ENCODE measurements around the gene WWOX. TPM values are rescaled to one million over a fixed set of nuclear protein-coding genes. Genes with fewer than 3 reads are reported as not detected.

The WWOX gene
- total RNA-seq, 1 experiment from 2014 or later, result 79.9 TPM

DNA sequence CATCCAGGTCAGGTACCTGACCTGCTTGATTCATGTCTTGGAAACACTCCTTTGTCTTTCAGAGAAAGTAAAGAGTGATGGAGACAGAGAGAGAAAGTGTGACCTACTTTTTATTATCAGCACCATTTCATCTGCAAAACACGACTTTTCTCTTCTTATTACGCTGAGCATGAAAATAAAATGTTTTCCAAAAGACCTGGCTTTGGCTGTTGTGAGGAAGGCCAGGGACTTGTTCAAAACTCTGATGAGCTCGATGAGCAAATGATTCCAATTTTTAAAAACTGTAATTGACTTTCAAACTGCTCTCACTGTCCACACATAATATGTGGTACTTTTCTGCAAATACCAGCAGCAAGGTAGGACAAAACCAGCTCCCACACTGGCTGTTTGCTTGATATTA, 821.2 kb downstream of the WWOX start:
- Histone ChIP-seq H3K36me3 (ENCODE audit: insufficient read depth, low read length, poor library complexity, severe bottlenecking) (no peaks in the 10 kb centered on the region), H3K4me1 (ENCODE audit: insufficient read depth, low read length, poor library complexity, severe bottlenecking) (no peaks in the 10 kb centered on the region), H3K4me3 (ENCODE audit: low read depth, low read length, poor library complexity, severe bottlenecking) (no peak overlapping the region), H3K9me3 (ENCODE audit: low read depth, low read length, poor library complexity, severe bottlenecking) (peaks cover 13% of the 10 kb centered on the region), H3K27ac (ENCODE audit: low read depth, low read length, poor library complexity, severe bottlenecking) (no peak overlapping the region), H3K27me3 (replicated peaks; ENCODE audit: insufficient read depth, low read depth, low read length, poor library complexity) (no peaks in the 10 kb centered on the region)
- BruUV-seq (replicated peaks), result no TSS peak
- ChIA-PET POLR2A (ENCODE audit: low non-redundant PET) (no interaction called here), CTCF (no interaction called here)
- DNase-seq (ENCODE audit: low spot score), result no peak
- intact Hi-C loops (cut with micrococcal nuclease; ENCODE audit: unreplicated experiment), result no loop called here
- TF ChIP-seq CTCF (conservative IDR thresholded peaks at IDR 0.05; ENCODE audit: low read depth, low read length), result no peak
- no peak for TF ChIP-seq EZH2 (IDR thresholded peaks at IDR 0.05; ENCODE audit: borderline replicate concordance, low read depth, low read length, poor library complexity, severe bottlenecking)

GRCh38 chr16:78925083-78925767, 825.8 kb downstream of the WWOX start:
- DNase-seq (ENCODE audit: low spot score), result peak; percentile 10
- CTCF ChIA-PET, result no interaction called here
- Histone ChIP-seq H3K27me3 (replicated peaks; ENCODE audit: insufficient read depth, low read depth, low read length, poor library complexity) (no peaks in the 10 kb centered on the region), H3K4me3 (ENCODE audit: low read depth, low read length, poor library complexity, severe bottlenecking) (no peak overlapping the region), H3K9me3 (ENCODE audit: low read depth, low read length, poor library complexity, severe bottlenecking) (peaks cover 14% of the 10 kb centered on the region), H3K4me1 (ENCODE audit: insufficient read depth, low read length, poor library complexity, severe bottlenecking) (no peaks in the 10 kb centered on the region), H3K27ac (ENCODE audit: low read depth, low read length, poor library complexity, severe bottlenecking) (no peak overlapping the region), H3K36me3 (ENCODE audit: insufficient read depth, low read length, poor library complexity, severe bottlenecking) (no peaks in the 10 kb centered on the region)
- BruUV-seq (replicated peaks), result no TSS peak
- TF ChIP-seq EZH2 (IDR thresholded peaks at IDR 0.05; ENCODE audit: borderline replicate concordance, low read depth, low read length, poor library complexity, severe bottlenecking) (no peak), CTCF (conservative IDR thresholded peaks at IDR 0.05; ENCODE audit: low read depth, low read length) (peak; percentile 55)
- intact Hi-C loops (cut with micrococcal nuclease; ENCODE audit: unreplicated experiment), result no loop called here
- POLR2A ChIA-PET (ENCODE audit: low non-redundant PET), result no interaction called here

DNA sequence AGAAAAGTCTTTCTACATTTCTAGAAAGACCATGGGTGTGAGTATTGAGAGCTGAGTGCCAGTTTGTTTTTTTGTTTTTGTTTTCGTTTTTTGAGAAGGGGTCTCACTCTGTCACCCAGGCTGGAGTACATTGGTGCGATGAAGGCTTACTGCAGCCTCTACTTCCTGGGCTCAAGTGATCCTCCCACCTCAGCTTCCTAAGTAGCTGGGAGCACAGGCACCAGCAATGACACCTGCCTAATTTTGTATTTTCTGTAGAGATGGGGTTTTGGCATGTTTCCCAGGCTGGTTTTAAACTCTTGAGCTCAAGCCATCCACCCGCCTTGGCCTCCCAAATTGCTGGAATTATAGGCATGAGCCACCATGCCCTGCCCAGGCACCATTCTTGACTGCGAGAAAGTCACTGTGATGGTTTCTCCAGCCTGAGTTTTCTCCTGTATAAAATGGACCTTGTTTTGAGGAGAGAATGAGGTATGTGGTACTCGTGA, 827.3 kb downstream of the WWOX start:
- Histone ChIP-seq H3K4me3 (ENCODE audit: low read depth, low read length, poor library complexity, severe bottlenecking) (no peak overlapping the region), H3K36me3 (ENCODE audit: insufficient read depth, low read length, poor library complexity, severe bottlenecking) (no peaks in the 10 kb centered on the region), H3K27me3 (replicated peaks; ENCODE audit: insufficient read depth, low read depth, low read length, poor library complexity) (no peaks in the 10 kb centered on the region), H3K4me1 (ENCODE audit: insufficient read depth, low read length, poor library complexity, severe bottlenecking) (peaks cover 4% of the 10 kb centered on the region), H3K9me3 (ENCODE audit: low read depth, low read length, poor library complexity, severe bottlenecking) (peaks cover 3% of the 10 kb centered on the region), H3K27ac (ENCODE audit: low read depth, low read length, poor library complexity, severe bottlenecking) (no peak overlapping the region)
- DNase-seq (ENCODE audit: low spot score), result no peak
- POLR2A ChIA-PET (ENCODE audit: low non-redundant PET), result no interaction called here
- TF ChIP-seq CTCF (conservative IDR thresholded peaks at IDR 0.05; ENCODE audit: low read depth, low read length) (no peak), EZH2 (IDR thresholded peaks at IDR 0.05; ENCODE audit: borderline replicate concordance, low read depth, low read length, poor library complexity, severe bottlenecking) (no peak)
- intact Hi-C loops (cut with micrococcal nuclease; ENCODE audit: unreplicated experiment), result no loop called here
- no TSS peak for BruUV-seq (replicated peaks)
- CTCF ChIA-PET, result no interaction called here

Measured in A673 (cell line).